SK-N-SH (cell line): ENCODE data around the gene NAP1L1.

ENCODE experiments used
- POLR2AphosphoS5 ChIP-seq: IDR thresholded peaks from 2 replicates; pipeline ENCODE4 v1.6.1; 2012; ENCODE audit warnings: low read depth, low read length
- RAD21 ChIP-seq: IDR thresholded peaks from 2 replicates; pipeline ENCODE4 v1.6.1; 2012; ENCODE audit warnings: mild to moderate bottlenecking, low read length
- SIN3A ChIP-seq: IDR thresholded peaks from 2 replicates; pipeline ENCODE4 v1.6.1; 2012; ENCODE audit warnings: low read depth, mild to moderate bottlenecking, low read length, moderate library complexity, borderline replicate concordance
- YY1 ChIP-seq: IDR thresholded peaks from 2 replicates; pipeline ENCODE4 v1.4.0; 2012; ENCODE audit warnings: low read depth, mild to moderate bottlenecking
- TF ChIP-seq, protein P1 (sequence below): fragments of 200-600 bp; sonication (generic); IDR thresholded peaks from 2 replicates; pipeline ENCODE4 v1.6.1; 2017; ENCODE audit warnings: antibody characterized with exemption, mild to moderate bottlenecking, moderate library complexity

DNA sequence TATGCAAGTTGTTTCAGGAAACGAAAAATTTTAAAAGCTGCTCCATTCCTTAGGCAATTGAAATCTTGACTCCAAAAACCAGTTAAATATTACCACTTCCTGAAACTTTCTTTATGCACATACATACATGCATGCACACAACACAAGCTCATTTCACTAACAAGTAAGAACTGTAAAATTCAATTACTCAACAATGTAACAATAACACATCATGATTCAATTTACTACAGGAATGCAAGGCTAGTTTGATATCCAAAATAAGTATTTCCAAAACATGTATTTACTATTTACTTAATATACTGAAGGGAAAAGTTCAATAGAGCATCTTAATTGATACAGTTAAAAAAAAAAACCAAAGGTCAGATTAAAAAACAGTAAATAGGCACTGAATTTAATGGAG is 19.6 kb downstream of the NAP1L1 start:
- TF ChIP-seq, protein P1, sequence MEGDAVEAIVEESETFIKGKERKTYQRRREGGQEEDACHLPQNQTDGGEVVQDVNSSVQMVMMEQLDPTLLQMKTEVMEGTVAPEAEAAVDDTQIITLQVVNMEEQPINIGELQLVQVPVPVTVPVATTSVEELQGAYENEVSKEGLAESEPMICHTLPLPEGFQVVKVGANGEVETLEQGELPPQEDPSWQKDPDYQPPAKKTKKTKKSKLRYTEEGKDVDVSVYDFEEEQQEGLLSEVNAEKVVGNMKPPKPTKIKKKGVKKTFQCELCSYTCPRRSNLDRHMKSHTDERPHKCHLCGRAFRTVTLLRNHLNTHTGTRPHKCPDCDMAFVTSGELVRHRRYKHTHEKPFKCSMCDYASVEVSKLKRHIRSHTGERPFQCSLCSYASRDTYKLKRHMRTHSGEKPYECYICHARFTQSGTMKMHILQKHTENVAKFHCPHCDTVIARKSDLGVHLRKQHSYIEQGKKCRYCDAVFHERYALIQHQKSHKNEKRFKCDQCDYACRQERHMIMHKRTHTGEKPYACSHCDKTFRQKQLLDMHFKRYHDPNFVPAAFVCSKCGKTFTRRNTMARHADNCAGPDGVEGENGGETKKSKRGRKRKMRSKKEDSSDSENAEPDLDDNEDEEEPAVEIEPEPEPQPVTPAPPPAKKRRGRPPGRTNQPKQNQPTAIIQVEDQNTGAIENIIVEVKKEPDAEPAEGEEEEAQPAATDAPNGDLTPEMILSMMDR = no peak
- TF ChIP-seq SIN3A = no peak
- no peak for TF ChIP-seq POLR2AphosphoS5
- no peak for TF ChIP-seq YY1
- no peak for TF ChIP-seq RAD21
